GM11168 (cell line): ENCODE data around the gene LRRC1.
"Not testable (repeated sequence)": the region's sequence is repeated elsewhere in the genome, so short reads cannot be mapped to it uniquely, and the experiment has no call there.

Source experiments
- in situ Hi-C: fragments of 300-500 bp; cut with MboI; formaldehyde crosslinking; loops from one replicate; pipeline ENCODE4 v1.12.0; 2022; ENCODE audit warnings: low sequenced_read_pairs; ENCODE audit not compliant: unreplicated experiment

LRRC1 gene

DNA sequence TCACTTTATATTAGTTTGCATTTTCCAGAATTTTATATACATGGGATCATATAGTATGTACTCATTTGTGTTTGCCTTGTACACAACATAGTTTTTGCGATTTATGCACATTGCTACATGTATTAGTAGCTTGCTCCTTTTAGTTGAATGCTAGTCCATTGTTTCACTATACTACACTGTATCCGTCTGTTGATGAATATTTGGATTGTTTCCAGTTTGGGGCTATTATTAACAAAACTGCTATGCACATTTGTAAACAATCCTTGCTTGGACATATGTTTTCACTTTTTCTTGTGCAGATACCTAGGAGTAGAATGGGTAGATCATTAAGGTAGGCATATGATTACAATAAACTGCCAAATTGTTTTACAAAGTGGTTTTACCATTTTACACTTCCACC lies 3.9 kb upstream of the LRRC1 start:
- in situ Hi-C loops = no loop called here

DNA sequence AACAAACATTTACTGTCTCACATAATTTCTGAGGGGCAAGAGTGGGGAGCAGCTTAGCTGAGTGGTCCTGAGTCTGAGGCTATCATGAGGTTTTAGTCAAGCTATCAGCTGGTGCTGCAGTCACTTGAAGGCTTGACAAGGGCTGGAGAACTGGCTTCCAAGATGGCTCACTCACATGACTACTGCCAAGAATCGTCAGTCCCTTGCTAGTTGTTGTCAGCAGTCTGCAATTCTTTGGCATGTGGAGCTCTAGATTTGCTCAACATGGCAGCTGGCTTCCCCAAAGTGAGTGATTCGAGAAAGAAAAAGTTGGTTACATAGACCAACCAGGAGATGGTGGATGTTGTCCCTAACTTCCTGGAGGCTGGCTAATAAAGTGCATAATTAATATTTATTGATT lies 2.8 kb upstream of the LRRC1 start:
- in situ Hi-C loops = no loop called here

DNA sequence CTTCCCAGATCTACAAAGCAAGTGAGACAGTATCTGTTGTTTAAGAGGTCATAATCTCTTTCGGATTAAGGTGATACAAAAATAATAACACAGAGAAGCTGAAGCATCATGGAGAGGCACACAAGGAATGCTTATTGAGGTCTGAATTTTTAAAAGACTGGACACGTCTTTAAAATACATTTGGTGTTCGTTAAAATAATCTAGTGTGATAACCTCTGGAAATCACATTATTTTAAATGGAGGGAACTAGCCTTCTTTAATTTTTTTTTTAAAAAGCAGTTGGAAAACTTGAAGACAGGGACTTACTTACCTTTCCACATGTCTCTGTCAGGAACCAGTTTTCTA lies 1.9 kb upstream of the LRRC1 start:
- in situ Hi-C loops = no loop called here

DNA sequence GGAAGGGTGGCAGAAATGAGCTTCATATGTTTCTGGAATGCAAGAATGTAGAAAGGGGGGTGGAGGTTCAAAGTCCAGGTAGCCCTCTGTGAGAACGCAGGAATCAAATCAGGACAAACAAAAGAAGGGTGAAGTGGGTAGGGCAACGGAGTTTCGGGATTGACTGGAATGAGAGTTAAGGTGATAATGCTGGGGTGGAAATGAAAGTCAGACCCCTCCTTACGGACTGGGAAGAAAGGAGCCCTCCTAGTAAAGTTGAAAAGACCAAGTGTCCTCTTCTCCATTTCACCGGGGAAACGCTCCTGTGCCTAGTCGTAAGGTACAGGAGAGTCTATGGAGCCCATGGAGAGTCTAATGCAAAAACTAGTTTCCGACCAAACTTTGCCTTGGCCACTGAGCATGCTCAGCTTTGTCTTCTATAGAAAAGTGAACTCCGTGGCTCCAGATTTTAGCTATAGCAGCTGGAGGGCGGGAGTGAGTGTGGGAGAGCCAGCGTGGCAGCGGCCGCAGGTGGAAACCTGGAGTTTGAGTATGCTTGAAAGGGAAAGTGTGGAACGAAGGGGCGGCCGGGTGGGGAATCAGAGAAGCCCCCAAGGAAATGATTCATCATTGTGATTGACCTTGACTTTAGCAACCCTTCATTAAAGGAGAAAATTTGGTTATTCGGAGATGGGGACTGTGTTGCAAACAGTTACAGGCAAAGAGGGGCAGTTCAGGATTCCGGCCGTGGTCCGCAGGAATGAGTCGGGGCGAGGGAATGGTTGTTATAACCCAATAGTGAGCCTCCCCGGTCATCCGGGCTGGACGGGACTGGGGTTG lies 1.3 kb upstream of the LRRC1 start:
- in situ Hi-C loops = no loop called here

DNA sequence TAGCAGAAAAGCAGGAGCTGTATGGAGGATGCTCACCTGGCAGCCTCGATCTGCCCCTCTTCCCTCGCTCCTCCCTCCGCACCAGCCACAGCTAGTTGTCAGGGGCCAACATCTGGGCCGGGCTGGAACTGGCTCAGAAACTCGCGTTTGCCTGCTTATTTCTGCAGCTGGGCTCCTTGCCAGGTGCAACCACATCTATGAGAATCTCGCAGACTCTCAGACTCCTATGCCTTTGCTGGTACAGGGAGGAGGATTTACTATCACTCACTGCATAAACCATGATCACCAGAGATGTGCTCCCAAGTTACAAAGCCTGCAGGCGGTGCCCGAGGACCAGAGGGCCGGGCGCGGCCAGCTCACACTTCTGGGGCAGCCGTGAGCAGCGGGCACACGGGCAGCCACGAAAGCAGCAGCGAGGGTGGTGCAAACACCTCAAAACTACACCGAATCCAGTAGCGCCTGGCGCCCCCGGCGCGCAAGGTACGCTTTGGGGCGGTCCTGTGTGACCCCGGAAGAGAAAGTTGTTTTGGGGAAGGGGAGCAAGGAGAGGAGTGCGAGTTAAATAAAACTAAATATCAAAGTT lies 577 bp upstream of the LRRC1 start:
- in situ Hi-C loops = no loop called here

DNA sequence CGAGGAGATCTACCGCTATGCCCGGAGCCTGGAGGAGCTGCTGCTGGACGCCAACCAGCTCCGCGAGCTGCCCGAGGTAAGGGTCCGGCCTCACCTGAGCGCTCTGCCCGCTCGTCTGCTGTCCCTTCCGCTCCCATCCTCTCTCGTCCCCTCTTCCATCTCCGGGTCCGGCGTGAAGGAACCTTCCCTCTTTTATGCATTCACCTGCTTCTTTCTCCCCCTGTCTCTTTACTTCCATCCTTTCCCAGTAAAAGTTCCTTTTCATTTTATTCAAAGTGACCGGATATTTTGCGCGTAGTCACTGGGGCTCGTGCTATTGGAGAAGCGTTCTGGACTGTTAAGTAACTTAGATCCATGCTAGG lies 516 bp downstream of the LRRC1 start:
- in situ Hi-C loops = no loop called here

DNA sequence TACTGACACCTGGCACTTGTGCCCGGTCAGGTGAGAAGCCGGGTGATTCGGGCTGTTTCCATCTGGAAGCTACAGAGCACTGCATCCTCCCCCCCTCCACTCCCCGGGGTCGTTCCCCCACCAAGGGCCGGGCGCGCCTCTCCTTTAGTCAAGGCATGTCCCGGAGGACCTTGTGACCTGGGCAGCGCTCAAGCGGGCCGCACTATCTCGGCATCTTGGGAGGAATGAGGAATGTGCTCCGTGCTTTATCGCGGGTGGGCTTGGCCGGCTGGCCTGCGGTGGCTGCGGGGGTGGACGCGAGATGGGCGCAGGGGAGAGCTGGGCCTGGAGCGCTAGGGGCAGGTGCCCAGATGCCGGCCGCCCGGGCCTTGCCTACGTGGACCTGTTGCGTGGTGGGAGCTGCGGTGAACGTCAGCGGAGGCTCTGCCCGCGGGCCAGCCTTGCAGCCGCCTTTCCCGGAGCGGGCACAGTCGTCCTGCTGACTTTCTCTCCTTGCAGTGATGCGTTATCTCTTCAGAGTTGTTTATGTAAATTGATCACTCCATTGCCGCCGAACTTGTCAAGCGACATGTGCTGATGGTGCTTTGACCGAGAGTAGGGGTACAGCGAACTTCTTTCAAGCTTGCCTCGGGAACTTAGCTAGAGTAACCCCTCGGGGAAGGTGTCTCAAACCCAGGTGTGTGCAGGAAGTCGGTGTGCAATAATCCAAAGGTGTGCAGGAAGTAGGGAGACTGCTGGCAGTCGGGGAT lies 1.1 kb downstream of the LRRC1 start:
- in situ Hi-C loops = no loop called here

DNA sequence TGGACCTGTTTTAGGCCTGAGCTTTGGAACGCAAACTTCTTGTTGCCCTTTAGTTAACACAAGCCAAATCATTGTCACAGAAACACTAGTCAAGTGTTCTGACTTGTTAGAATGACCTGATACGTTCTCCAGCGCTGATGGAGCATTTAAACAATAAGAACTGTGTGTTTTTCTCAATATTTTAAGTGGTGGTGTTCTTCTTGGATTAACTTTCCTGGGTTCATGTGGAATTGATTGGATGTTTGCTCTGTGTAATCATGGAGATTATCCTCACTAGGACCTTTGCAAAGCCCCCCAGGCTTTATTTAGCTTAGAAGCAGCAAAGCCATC lies 1.6 kb downstream of the LRRC1 start:
- in situ Hi-C loops = no loop called here

DNA sequence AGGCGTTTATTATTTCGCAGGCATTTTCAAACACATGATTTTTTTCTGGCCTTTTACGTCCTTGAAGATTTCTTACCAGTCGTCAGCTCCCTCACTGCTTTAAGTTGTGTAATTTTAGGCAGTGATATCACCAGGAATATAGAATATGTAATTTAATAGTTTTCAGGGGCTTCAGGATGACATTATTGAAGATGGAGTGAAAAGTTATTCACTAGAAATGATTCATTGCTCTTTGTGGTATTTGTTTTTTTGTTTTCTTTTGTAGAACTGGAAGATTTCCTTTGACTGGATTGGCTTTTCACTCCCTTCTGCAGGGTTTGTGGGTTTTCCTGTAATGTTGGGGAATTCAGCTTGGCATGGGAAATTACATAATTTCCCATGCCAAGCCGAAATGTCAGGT lies 2.0 kb downstream of the LRRC1 start:
- in situ Hi-C loops = no loop called here

DNA sequence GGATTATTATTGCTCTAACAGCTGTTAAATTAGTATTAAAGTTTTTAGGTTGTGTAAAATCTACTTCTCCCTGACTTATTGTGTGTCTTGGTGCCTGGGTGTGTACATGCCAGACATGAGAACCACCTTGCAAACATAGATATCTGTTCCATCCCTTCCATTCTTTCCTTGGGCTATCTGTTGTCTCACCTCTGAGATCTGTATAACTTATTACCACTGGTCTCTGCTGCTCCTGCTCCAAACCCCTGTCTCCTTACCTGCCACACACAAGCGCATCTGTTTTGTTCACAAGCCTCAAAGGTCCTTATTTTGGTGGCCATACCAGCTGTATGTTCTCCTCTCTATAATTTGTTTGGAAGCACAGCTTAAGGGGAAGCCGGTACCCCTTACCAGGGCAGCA lies 2.5 kb downstream of the LRRC1 start:
- in situ Hi-C loops = no loop called here

DNA sequence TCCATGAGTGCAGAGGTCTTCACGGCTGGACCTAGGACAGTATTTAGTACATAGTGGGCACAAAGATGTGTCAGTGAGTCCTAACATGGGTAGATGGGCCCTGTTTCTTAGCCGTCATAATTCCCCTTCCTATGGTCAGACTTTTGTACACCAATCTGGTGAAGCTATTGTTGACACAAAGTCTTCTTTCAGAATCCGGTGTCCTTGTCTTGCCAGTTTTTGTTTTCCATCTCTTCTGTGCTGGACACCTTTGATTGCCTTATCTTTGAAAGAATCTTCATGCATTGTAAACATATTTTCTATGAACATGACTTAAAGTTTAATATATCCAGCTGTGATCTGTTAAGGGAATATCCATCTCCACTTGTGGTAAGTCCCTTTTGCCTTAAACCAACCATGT lies 4.5 kb downstream of the LRRC1 start:
- in situ Hi-C loops = no loop called here

DNA sequence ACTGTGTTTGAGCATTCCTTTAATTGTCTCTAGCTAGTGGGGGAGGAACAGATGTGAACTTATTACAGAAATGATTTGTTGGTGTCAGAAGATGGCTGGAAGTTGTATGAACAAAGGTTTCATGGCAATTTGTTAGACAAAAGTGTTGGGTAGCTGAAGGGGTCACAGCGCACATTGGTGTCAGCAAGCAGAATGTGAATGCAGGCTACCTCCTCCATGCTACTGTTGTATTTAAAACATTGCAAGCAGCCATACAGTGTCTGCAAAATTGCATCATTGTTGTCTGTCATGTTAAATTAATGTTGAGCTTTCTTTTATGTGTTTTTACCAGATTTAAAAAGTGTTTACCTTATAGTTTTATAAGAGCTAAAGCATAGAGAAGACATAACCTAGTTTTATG lies 6.2 kb downstream of the LRRC1 start:
- in situ Hi-C loops = no loop called here

DNA sequence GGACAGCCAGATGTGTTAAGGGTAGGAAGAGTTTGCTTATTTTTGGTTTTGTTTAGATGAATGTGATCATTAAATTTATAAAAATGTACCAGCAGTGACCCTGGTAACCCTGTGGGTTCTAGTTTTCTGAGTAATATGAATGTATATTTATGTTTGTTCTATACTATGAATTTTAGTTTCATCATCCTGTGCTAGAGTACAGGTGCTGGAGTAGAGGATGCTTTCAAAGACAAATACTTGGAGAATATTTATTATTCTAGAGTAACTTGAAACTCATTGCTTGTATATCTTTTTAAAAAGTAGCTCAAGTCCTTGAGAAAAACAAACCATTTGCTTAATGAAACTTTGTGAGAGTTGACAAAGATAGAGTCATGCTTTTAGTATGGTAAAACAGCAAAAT lies 7.8 kb downstream of the LRRC1 start:
- in situ Hi-C loops = no loop called here

DNA sequence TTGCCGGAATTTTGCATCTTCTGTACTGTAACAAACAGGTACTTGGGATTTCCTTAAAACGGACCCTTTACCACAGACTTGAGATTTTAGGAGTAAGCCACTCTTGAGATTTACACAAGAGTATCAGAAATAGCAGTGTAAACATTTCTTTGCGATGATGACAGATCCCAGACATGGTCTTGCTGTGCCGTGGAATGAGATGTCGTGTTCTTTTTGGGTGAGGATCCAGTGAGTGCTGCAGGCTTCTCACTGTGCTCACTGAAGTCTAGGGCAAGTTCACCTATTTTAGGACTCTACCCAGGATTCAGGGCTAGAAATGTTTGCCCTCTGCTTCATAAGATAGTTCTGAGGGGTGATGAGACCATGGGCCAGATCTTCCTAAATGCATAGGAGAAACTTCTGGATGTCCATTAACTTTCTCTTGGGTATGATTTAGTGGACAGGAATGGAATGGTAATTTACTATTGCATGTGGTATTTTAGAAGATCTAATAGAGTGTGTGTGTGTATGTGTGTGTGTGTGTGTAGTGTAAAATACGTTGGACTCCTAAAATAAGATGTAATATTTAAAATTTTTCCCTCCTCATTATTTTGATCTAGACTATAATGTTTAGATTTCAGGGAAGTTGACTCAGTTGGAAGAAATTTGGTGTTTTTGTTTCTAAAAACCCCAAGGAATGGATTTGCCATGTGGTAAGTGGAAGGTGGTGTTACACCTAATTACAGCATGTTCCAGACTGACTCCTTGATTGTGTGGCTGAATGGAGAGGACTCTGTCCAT lies 8.5 kb downstream of the LRRC1 start:
- in situ Hi-C loops = no loop called here

DNA sequence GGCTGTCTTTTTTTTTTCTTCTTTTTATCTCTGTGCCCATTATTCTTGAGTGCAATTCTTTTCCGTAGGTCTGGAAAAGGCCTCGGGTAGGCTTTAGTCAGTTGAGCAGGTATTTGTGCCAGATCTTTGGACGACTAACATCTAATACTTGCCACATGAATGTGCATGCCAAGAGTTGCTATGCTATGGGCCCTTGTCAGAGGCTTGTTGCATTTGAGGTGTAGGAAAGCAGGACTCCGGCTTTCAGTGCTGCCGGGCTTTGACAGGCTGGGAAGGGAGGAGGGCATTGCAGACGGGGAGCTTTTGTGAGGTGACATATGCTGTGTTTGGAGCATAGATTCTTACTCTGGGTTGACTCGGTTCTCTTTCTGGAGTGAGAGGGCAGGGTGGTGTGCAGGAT lies 10.2 kb downstream of the LRRC1 start:
- in situ Hi-C loops = no loop called here

DNA sequence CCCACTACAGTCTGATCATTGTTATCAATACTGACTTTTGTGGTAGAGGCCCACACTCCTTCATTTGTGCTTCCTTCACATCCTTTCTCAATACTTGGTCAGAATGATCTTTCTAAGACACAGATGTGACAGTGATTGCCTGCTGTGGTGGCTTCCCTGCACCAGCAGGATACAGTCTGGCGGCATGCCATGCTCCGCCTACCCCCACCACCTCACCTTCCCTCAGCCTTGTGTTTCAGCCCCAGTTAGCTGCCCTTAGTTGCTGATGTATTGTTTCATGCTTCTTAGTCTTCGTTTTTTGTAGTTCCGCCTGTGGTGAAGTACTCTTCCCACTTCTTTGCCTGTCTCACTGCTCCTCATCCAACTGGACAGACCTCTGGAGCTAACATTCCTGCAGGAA lies 10.9 kb downstream of the LRRC1 start:
- in situ Hi-C loops = no loop called here

DNA sequence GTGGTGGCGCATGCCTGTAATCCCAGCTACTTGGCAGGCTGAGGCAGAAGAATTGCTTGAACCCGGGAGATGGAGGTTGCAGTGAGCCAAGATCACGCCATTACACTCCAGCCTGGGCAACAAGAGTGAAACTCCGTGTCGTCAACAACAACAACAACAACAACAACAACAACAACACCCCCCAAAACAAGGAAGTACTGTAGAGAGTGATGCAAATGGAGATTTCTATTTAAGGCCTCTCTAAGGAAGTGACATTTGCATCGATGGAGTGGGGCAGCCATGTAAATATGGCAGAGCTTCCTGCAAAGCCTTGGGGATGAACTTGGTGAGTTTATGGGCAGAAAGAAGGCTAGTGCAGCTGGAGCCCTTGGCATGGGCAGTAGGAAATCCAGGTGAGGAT lies 12.8 kb downstream of the LRRC1 start:
- in situ Hi-C loops = not testable (repeated sequence)

DNA sequence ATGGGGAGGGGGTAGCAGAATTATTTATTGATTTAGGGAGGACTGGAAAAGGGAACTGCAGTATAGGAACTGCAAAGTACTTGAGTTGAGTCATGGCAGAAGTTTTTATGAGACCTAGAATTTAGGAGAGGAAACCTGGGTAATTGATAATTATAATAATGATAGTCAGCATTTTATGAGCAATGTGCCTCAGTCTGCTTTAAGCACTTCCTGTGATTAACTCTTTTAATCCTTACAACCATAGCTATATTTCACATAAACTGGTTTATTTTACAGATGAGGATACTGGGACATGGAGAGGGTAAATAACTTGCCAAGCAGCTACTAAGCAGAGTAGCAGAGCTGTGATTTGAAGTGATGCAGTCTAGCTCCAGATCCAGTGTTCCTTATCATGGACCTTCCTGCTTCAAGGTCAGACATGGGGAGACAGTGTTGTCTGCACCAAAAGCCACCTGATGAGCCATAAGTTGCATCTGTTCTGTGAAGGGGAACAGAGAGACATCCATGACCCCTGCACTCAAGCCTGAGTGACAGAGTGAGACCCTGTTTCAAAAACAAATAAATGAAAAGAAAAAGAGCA lies 13.6 kb downstream of the LRRC1 start:
- in situ Hi-C loops = no loop called here

DNA sequence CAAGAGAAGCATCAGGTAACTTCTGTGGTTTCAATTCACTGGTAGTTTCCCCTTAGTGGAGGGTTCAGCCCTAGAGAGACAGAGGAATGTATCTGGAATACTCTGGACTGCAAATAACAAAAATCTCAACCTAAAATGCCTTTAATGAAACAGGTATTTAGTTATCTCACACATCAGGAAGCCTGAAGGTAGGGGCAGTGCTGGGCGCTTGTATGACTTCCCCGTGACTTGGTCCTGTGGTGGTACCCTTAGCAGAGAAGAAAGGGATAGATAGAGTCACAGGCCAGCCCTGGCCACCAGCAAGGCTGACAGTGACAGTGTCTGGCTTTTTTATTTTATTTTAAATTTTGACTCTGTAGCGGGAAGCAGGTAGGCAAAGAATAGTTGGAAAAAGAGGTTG lies 14.9 kb downstream of the LRRC1 start:
- in situ Hi-C loops = no loop called here

DNA sequence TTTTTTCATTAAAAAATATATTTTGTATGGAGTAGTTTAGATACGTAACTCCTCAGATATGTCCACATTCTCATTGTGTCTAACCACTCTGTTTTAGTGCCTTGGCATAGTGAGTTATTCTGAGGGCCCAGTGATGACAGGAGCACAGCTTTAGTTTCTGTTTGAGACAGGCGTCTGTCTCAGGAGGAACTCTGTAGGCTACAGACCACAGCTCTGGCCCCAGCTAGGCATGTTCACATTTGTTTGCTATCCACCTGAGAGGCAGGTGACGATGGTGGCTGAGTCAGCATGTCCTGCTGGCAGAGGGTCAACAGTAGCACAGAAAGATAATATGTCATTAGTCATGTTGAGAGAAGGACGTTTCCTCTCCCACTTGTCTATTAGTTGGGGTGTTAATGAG lies 16.3 kb downstream of the LRRC1 start:
- in situ Hi-C loops = no loop called here

DNA sequence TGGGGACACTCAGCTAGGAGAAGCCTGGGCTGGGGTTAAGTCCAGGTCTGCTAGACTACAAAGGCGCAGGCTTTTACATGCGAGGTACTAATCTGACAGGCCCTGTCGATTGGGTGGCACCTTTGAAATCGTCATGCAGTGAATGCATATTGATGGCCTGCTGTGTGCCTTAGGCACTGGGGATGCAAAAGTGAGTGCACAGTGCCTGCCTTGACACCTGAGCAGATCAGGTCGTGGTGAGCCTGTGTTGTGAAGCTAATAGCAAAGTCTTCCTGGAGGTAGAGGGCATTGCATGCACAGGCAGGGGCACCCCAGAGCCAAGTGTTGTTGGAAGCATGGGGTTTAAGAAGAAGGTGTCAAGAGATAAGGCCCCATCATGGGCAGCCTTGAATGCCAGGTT lies 16.9 kb downstream of the LRRC1 start:
- in situ Hi-C loops = no loop called here
